SH-SY5Y (cell line): ENCODE data around the gene APBA3.
A peak's percentile ranks its signal among the peaks of the same experiment; 100 is the strongest.

ENCODE experiments used
- GATA2 ChIP-seq: IDR thresholded peaks from 2 replicates; pipeline ENCODE4 v1.6.1; 2011; ENCODE audit warnings: mild to moderate bottlenecking, low read depth, low read length
- GATA3 ChIP-seq: IDR thresholded peaks from 2 replicates; pipeline ENCODE4 v1.6.1; 2011; ENCODE audit warnings: low read depth, mild to moderate bottlenecking, low read length, moderate library complexity

The APBA3 gene

GRCh38 chr19:3768748-3769099, 7.2 kb upstream of the APBA3 start:
- TF ChIP-seq GATA3 (no peak), GATA2 (no peak)

- TF ChIP-seq GATA3 (no peak), GATA2 (no peak)
These were observed 6.7 kb upstream of the APBA3 start for GRCh38 chr19:3768015-3768747.

GRCh38 chr19:3767050-3767449, 5.6 kb upstream of the APBA3 start:
- TF ChIP-seq GATA3 (no peak), GATA2 (no peak)

GRCh38 chr19:3766520-3766919, 5.0 kb upstream of the APBA3 start:
- no peak for TF ChIP-seq GATA3
- TF ChIP-seq GATA2, result no peak

- TF ChIP-seq GATA3, result no peak
- TF ChIP-seq GATA2, result no peak
These were observed 3.6 kb upstream of the APBA3 start for GRCh38 chr19:3765121-3765520.

GRCh38 chr19:3762501-3763459, 1.3 kb upstream of the APBA3 start, which contains the start of gene MRPL54:
TSS of gene MRPL54 (plus strand) at chr19:3762682. CDS start at chr19:3762701, 19 bp downstream.
- TF ChIP-seq GATA3, result no peak
- TF ChIP-seq GATA2, result peak; percentile 16; the same call in 1 of the 2 replicates

GRCh38 chr19:3762130-3762473, 610 bp upstream of the APBA3 start:
- TF ChIP-seq GATA3 (no peak), GATA2 (no peak)

GRCh38 chr19:3760871-3761361, 576 bp downstream of the APBA3 start:
- no peak for TF ChIP-seq GATA2
- no peak for TF ChIP-seq GATA3

- TF ChIP-seq GATA2 (no peak), GATA3 (no peak)
These were observed 1.8 kb downstream of the APBA3 start for GRCh38 chr19:3759482-3760254.

GRCh38 chr19:3753631-3754410, 7.7 kb downstream of the APBA3 start:
- no peak for TF ChIP-seq GATA3
- TF ChIP-seq GATA2, result no peak

GRCh38 chr19:3752492-3752891, 9.0 kb downstream of the APBA3 start:
- TF ChIP-seq GATA2 (no peak), GATA3 (no peak)

- TF ChIP-seq GATA3 (no peak), GATA2 (no peak)
These were observed 10.3 kb downstream of the APBA3 start for GRCh38 chr19:3751236-3751635.

GRCh38 chr19:3750211-3750610, 11.3 kb downstream of the APBA3 start:
- TF ChIP-seq GATA3 (no peak), GATA2 (no peak)
